Fibroblast of peridontal ligament (primary cell): ENCODE data around the gene GIPC1.
"Not testable (repeated sequence)": the region's sequence is repeated elsewhere in the genome, so short reads cannot be mapped to it uniquely, and the experiment has no call there.

ENCODE experiments used
- DNase-seq: peaks from one replicate; pipeline ENCODE4 v3.0.0-alpha.2; 2010; ENCODE audit errors: extremely low read depth

The GIPC1 gene, protein sequence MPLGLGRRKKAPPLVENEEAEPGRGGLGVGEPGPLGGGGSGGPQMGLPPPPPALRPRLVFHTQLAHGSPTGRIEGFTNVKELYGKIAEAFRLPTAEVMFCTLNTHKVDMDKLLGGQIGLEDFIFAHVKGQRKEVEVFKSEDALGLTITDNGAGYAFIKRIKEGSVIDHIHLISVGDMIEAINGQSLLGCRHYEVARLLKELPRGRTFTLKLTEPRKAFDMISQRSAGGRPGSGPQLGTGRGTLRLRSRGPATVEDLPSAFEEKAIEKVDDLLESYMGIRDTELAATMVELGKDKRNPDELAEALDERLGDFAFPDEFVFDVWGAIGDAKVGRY

DNA sequence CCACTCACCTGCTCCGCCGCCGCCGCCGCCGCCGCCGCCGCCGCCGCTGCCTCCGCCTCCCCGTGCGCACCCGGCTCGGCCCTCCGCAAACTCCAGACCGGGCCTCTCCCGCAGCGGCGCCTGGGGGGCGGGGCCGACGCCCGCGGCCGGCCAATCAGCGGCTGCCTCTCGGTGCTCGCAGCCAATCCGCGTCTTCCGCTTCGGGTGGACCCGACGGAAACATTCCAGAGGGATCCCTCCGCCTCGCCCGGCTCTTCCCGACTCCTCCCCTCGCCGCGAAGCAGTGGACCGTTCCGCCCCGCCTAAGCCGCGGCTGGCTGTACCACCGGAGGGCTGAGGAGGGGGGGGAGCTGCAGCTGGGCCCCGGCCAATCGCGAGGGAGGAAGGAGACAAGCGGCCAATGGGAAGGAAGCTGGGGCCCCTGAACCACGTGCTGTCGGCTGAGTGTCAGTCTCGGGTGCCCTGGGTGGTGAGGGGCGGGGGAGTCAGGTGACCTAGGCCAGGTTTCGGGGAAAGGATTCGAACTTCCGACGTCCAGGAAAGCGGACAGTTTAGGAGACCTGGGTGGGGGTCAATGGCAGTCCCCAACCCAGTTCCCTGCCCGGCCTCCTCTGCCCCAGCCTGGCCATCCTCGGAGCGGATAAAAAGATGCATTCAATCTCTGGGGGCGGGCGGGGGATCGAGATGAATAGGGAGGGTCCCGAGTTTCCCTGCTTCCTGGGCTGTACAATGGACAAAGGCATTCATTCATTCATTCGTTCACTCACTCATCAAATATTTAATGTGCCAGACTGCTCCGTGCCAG, at the start of gene GIPC1:
TSS of gene GIPC1 (minus strand) at position 99 of the 805 bp plus-strand sequence. CDS start 13,151 bp downstream, outside the sequence.
- DNase-seq: peak; percentile 97

DNA sequence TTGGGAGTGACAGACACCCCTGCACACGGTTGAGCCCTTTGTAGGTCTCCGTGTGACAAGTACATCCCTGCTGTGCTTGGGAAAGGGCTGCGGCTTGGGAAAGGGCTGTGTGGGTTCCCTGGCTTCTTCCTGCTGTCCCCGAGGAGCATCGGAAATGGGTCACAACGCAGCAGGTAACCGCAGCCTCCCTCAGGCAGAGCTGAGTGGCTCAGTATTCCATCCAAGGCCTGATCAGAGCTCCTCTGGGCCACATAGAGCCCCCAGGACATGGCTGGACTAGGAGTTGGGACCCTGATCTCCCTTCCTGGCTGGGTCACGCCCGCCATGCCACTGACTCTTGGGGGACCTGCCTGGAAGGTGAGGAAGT, 49.8 kb upstream of the GIPC1 start:
- DNase-seq: no peak

DNA sequence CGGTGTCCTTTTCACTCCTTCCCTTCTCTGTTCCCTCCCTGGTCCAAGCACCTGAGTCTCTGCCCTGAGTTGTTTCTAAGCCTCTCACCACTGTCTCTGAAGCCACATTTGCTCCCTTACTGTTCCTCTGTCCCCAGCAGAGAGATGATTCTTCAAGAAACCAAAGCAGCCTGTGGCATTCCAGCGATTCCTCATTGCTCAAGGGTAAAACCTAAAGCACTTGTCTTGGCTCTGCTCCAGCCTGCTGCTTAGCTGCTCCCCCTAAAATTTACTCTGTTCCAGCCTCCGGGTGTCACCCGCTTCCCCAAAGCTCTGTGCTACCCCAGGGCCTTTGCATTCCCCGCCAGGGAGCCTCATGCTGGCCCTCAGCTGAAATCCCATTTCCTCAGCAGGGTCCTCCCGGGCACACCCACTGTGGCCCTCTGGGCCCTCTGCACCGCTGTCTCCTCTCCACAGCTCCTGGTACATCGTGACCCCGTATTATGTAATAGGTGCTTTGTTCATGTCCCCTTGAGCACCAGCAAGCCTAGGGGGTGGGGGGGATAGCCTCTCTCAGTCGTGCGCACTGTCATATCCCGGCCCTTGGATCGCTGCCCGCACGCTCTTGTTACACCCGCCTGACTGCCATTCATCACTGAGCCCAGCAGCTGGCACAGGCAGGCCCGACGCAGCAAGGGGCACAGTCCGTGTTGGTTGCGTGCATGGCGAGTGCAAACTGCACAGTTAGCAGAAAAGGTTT, 49.2 kb upstream of the GIPC1 start:
- DNase-seq: no peak

DNA sequence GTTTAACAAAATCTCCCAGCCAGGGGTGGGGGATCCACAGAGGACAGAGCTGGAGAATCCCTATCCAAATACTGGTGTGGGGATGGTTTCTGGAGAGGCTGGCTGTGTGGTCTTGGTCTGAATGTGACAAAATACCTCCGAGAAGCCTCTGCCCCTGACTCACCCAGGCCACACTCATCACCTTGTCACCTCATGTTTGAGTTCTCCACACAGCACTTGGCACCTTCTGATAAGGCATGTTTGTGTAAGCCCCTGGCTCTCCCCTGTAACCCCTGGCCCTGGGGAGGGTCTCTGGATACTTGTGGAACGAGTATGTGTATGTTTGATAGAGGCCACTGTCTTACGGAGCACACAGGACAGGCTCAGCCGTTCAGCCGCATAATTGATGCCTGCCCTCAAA, 48.1 kb upstream of the GIPC1 start:
- no peak for DNase-seq

DNA sequence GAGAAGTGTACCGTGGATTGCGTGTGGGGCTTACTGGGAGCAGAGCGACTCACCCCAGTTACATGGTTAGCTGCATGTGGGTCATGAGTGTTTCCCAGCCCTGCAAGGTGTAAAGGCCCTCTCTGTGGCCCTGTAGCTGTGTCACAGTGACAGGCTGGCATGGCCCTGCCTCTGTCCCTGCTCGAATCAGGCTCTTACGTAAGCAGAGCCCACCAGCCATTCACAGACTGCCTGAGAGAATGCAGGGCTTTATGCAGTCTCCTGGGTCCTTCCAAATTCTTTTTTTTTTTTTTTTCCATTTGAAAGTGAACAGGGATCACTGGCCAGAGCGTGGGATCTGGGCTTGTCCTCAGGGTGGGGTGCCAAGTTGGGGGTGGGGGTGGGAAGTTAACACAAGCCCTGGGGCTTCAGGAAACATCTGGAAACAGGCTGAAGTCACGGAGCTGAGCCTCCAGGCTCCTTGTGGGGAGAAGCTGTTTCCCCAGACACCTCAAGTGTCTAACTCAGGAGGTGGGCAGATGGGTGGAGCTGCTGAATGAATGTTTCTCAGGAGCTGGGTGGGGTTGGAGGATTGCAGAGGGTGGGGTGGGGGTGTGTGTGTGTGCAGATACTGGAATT, 46.9 kb upstream of the GIPC1 start:
- DNase-seq: peak; percentile 53

DNA sequence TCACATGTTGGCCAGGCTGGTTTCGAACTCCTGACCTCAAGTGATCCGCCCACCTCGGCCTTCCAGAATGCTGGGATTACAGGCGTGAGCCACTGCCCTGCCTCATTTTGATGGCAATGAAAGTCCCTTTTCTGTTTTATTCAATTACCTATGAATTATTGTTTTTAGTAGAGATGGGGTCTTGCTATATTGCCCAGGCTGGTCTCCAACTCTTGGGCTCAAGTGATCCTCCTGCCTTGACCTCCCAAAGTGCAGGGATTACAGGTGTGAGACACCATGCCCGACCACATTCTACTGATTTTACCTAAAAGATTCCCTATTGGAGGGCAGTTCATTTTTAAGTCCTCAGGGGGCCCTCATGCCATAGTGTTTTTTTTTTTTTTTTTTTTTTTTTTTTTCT, 46.1 kb upstream of the GIPC1 start:
- not testable (repeated sequence) for DNase-seq

DNA sequence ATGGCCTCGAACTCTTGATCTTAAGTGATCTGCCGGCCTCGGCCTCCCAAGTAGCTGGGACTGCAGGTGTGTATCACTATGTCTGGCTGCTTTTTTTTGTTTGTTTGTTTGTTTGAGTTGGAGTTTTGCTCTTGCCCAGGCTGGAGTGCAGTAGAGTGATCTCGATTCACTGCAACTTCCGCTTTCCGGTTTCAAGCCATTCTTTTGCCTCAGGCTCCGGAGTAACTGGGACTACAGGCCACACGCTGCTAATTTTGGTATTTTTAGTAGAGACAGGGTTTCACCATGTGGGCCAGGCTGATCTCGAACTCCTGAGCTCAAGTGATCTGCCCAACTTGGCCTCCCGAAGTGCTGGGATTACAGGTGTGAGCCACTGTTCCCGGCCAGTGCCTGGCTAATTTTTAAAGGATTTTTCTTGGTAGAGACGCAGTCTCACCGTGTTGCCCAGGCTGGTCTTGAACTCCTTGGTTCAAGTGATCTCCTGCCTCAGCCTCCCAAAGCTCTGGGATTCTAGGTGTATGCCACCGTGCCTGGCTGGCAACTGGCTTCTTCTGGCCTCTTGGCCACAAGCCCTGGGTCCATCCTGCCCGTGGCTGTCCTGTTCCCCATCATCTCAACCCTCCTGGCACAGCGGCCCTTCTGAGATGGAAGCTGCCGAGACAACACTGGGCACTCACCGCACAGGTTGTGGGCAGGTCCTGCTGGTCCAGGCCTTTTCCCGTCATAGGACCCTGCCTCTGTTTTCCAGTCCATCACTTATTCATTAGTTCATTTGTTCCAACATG, 45.0 kb upstream of the GIPC1 start:
- DNase-seq: no peak

DNA sequence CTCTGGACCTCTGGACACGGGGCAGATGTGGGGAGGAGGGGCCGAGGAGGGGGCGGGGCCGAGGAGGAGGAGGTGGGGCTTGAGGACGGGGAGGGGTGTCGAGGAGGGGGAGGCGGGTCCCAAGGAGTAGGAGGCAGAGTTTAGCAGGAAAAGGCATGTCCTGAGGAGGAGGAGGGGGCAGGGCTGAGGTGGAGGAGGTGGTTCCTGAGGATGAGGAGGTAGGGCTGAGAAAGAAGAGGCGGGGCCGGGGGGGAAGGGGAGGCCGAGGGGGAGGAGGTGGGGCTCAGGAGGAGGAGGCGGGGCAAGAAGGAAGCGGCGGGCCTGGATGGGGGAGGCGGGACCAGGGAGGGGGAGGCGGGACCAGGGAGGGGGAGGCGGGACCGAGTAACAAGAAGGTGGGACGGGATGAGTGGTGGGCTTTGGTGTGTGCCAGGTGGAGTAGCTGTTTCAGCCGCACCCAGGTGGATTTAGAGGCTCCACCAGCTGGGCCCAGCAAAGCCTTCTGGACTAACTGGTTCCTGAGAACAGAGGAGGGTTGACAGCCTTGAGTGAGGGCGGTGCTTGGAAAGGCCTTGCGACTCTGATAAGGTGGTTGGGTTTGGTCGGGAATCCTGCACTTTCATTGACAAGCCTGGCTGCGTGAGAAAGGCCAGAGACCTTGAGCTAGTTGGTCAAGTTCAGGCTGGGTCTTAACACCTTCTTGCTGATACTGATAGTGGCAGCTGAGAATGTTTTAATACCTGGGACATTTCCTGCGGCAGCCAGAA, 41.2 kb upstream of the GIPC1 start:
- peak; percentile 26 for DNase-seq

DNA sequence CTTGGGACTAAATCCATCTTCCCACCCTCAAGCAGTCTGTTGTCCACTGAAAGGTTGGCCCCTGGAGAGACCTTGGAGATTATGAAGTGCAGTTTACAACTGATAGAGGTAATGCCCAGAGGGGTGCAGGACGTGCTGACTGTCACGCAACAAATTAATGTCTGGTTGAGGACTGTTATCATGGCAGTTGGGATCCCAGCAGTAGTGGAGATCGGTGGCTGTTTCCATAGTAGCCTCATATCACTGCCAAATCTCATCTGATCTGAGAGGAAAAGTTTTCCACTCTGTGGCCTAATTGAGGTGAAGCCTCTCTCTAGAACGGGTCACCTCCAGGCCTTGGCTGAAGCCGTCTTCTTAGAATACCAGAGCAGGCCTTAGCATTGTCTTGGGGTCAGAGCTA, 37.5 kb upstream of the GIPC1 start:
- no peak for DNase-seq

DNA sequence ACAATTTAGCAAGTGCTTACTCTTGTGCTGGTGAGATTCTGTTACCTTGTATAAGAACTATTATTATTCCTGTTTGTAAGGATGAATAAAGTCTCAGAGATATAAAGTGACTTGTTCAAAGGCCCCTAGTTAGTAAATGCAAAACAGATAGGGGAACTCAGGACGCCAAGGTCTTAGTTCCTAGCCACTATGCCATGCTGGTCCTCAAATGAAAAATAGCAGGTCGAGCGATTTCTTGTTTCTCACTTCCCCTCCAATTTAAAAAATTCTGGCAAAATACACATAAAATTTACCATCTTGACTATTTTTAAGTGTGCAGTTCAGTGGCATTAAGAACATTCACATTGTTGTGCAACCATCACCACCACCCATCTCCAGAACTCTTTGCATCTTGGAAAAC, 34.6 kb upstream of the GIPC1 start:
- DNase-seq: no peak

DNA sequence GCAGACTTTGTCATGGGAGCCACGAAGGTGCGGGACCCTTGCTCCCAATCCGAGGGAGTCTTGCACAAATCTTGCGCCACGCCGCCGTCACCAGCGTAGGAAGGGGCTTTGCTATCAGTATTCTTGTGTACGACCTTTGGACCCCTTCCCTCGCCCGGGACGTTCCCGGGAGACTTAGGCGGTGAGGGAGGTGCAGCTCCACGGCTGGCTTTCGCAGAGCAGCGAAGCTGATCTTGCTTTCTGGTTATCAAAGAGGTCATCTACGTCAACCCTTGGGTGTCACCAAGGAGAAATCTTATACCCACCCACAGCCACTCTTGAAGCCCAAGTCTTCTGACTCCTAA, 34.0 kb upstream of the GIPC1 start:
- DNase-seq: no peak

DNA sequence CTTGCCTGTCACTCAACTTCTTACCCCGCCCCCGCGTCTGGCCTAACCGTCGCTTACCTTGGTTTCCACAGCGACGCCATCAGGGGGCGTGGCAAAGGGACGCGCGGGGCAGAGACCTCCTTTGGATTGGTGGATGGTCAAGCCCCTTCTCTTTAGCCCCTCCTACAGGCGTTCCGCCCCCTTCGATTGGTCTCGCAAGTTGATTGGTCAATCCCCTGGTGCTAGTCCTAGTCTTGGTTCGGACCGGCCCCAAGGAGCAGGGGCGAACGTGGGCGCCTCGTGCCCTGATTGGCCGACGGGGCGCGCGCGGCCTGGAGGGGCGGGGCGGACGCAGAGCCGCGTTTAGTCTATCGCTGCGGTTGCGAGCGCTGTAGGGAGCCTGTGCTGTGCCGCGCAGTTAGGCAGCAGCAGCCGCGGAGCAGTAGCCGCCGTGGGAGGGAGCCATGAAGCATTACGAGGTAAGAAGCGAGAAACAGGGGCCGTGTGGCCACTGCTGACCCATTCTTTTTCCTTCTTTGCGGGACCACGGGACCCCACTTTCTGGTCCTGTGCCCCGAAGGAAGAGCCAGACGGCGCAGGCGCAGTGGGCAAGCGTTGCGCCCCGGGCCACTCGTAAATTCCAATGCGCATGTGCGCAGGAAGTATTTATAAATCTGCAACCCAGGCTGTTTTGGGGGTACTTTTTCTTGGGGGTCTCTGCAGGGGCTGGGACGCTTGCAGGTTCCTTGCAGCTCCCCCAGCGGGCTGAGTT, 33.5 kb upstream of the GIPC1 start, which contains the start of gene TECR:
TSS of gene TECR (plus strand) at position 341 of the 751 bp plus-strand sequence. CDS start at position 444, 103 bp downstream.
- DNase-seq: peak; percentile 100

DNA sequence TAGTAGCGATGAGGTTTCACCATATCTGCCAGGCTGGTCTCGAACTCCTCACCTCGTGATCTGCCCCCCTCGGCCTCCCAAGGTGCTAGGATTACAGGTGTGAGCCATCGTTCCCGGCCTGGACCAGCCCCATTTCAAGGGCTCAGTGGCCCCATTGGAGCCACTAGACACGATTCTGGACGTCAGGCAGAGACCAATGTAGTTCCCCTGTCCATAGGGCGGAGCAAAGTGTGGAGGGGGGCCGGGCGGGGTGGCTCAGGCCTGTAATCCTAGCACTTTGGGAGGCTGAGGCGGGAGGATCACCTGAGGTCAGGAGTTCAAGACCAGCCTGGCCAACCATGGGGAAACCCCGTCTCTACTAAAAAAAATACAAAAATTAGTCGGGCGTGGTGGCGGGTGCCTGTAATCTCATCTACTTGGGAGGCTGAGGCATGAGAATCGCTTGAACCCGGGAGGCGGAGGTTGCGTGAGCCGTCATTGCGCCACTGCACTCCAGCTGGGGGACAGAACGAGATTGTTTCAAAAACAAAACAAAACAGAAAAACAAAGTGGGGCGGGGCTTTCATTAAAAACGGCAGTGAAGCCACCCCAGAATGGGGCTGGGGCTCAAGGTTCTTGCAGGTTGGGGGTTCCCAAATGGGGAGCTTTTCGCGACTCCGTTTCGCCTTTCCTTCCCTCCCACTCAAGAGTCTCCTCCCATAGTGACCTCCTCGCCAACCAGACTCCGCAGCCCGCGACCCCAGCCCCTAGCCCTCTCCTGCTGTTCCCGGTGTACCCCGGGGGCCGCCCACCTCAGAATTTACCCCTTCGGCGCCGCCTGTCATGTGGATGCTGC, 32.7 kb upstream of the GIPC1 start:
- no peak for DNase-seq

DNA sequence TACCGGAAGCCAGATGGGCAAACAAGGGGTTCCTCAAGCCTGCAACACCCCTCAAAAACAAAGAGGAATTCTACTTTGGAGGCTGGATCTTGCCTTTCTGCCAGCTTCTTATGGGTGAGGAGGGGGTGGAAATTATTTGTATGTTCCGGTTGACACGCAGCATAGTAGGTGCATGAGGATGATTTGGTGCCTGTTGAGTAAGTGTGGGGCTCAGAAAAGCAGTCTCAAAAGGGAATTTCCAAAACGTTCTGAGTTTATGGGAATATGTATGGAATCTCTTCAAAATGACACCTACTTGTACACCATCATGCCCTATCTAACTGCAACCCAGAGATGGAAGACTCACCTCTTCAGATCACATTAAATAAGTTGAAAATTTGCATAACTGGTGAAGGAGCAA, 30.5 kb upstream of the GIPC1 start:
- DNase-seq: no peak

DNA sequence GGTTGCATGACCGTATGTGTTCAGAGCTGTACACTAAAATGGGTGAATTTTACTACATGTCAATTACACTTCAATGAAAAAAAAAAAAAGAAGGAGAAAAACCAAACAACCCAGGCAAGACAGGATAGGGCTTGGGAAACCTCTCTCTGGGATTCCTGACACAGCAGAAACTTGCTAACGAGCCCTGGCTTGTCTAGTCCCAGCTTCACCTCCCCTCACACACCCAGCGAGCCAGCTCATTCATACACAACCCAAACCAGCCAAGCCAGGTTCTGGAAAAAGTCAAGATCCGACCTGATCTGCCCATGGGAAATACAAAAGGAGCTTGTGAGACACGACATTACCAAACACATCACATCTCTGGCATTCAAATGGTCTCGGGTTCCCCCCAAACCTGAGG, 29.8 kb upstream of the GIPC1 start:
- DNase-seq: no peak

DNA sequence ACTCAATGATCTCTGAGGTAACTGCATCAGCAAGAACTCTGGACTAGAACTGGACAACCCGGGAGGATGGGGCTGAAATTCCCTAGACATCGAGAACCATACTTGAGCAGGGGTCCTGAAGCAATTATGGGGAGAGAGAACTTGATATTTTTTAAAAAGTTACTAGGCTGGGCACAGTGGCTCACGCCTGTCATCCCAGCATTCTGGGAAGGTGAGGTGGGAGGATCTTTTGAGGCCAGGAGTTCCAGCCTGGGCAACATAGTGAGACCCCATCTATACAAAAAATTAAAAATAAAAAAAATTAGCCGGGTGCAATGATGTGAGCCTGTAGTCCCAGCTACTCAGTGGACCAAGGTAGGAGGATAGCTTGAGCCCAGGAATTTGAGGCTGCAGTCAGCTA, 24.6 kb upstream of the GIPC1 start:
- no peak for DNase-seq

DNA sequence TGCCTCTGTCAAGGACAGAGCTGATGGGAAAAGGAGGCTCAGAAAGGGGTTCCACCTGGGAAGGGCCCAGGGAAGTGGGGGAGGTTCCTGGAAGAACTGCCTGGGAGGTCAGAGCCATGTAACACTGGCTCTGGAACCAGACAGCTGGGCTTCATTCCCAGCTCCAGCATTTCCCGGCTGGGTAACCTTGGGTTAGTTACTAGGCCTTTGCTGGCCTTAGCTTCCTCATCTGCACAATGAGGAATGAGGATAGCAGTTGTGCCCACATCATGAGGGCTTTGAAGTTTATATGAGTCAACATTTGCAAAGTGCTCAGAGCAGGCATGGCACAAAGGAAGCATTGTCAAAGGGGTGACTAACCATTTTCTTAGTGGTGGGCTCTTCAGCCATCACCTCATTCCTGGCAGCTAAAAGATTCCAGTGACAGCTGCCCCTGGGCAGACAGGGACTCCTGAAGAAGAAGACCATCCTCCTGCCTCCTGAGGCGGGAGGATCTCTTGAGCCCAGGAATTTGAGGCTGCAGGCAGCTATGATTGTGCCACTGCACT, 24.0 kb upstream of the GIPC1 start:
- DNase-seq: peak; percentile 64

DNA sequence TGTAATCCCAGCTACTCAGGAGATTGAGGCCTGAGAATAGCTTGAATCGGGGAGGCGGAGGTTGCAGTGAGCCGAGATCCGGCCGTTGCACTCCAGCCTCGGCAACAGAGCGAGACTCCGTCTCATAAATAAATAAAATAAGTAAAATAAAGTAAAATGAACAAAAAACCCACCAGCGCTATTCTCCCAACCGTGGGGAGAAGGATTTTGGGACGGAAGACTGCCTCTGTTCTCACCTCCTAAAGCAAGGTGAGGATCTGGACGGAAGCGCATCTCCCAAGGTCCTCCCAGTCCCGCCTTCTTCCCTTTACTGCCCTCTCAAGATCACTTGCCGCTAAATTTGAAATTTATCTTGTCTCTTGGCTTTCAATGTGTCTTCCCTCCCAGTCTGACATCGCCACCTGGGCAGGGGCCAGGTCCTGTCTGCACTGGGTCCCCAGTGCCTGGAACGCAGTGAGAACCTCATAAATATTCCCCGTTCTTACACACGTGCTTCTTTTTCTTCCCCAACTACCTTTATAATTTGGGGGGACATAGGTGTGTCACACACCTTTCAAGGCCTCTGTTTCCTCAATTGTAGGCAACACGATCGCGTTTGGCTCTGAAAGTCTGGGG, 23.4 kb upstream of the GIPC1 start:
- DNase-seq: no peak
